ENCODE results near the gene CEP126. TPM values are rescaled to one million over a fixed set of nuclear protein-coding genes. Genes with fewer than 3 reads are reported as not detected.

Gene CEP126
- total RNA-seq, 2 experiments from 2014 or later: 0.96 to 1.2 TPM

DNA sequence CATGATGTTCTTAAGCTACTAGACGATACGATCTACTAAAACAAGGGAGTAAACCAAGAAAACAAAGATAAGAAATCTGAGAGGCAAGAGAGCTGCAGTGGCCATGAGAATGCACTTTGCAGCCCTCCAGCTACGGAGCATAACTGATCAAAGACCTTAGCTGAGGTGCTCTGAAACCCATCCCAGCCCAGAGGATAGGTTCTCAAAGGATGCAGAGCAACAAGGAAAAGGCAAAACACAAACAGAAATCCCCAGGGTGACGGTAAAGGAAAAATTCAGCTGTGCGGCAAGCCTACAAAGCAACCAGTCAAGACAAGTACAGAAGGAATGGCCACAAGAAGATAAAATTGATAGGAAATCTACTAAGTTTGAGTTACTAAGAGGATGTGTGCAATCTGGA, 99.9 kb downstream of the CEP126 start:
- DNase-seq (no peak), ATAC-seq (ENCODE audit: poor library complexity) (no peak)
- ChIA-PET CTCF (no interaction called here), POLR2A (no interaction called here)
- Mint-ChIP-seq H3K4me1 (ENCODE audit: low read depth) (no peaks in the 10 kb centered on the region), H3K27me3 (peaks cover 20% of the 10 kb centered on the region), H3K27ac (no peak overlapping the region), H3K36me3 (ENCODE audit: low read depth) (no peaks in the 10 kb centered on the region), H3K4me3 (no peak overlapping the region), H3K9me3 (no peaks in the 10 kb centered on the region)
- no peaks in the 10 kb centered on the region for H3K4me1 ChIP-seq (ENCODE audit: insufficient read depth, low read length)
- no peaks in the 10 kb centered on the region for H3K36me3 ChIP-seq (ENCODE audit: insufficient read depth, low read length)
- H3K9me3 ChIP-seq (ENCODE audit: control insufficient read depth in 1 of 2, insufficient read depth in 1 of 2, low read length in 2 of 2): no peaks in the 10 kb centered on the region
- intact Hi-C loops (cut with DNase I, micrococcal nuclease): no loop called here
- TF ChIP-seq, protein P1, sequence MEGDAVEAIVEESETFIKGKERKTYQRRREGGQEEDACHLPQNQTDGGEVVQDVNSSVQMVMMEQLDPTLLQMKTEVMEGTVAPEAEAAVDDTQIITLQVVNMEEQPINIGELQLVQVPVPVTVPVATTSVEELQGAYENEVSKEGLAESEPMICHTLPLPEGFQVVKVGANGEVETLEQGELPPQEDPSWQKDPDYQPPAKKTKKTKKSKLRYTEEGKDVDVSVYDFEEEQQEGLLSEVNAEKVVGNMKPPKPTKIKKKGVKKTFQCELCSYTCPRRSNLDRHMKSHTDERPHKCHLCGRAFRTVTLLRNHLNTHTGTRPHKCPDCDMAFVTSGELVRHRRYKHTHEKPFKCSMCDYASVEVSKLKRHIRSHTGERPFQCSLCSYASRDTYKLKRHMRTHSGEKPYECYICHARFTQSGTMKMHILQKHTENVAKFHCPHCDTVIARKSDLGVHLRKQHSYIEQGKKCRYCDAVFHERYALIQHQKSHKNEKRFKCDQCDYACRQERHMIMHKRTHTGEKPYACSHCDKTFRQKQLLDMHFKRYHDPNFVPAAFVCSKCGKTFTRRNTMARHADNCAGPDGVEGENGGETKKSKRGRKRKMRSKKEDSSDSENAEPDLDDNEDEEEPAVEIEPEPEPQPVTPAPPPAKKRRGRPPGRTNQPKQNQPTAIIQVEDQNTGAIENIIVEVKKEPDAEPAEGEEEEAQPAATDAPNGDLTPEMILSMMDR (IDR thresholded peaks at IDR 0.05): no peak
- no peak overlapping the region for H3K27ac ChIP-seq (ENCODE audit: low read depth in 1 of 2, low read length in 2 of 2)
- no peak overlapping the region for H3K4me3 ChIP-seq (ENCODE audit: low read length)
- peaks cover 0 to 4% of the 10 kb centered on the region in 2 experiments for H3K27me3 ChIP-seq (ENCODE audit: control insufficient read depth in 1 of 2, insufficient read depth in 2 of 2, low read length in 2 of 2)

- POLR2A ChIA-PET: no interaction called here
- H3K4me3 Mint-ChIP-seq: no peak overlapping the region
- CTCF ChIA-PET: interaction anchor here (0.6 to 1.0 kb wide), 2 partner anchors 9 to 31 kb away, joined by 3 read pairs; no protein-coding TSS in a partner anchor
These were observed 102.2 kb downstream of the CEP126 start for GRCh38 chr11:102017026-102017425.

DNA sequence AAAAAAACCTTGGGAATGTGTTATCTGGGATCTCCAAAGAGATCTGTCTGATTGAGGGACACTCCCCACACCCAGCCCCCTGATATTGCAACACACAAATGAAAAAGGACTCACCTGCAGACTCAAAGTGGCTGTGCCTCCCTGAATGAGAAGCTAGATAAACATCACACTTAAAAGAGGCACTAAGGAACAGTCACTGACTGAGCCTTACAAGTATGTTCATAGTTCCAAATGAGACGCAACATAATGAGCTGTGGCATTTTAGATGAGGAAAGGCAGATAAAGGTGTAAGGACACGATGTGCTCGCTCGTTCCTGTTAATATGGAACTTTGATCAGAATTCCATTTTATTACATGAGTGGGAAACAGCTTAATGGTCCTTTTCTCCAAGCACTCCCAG, 111.4 kb downstream of the CEP126 start:
- Histone ChIP-seq H3K4me3 (ENCODE audit: low read length) (no peak overlapping the region), H3K27ac (ENCODE audit: low read depth in 1 of 2, low read length in 2 of 2) (no peak overlapping the region), H3K9me3 (ENCODE audit: control insufficient read depth in 1 of 2, insufficient read depth in 1 of 2, low read length in 2 of 2) (no peaks in the 10 kb centered on the region), H3K36me3 (ENCODE audit: insufficient read depth, low read length) (no peaks in the 10 kb centered on the region), H3K4me1 (ENCODE audit: insufficient read depth, low read length) (no peaks in the 10 kb centered on the region), H3K27me3 (ENCODE audit: control insufficient read depth in 1 of 2, insufficient read depth in 2 of 2, low read length in 2 of 2) (peaks cover 0 to 6% of the 10 kb centered on the region in 2 experiments)
- Mint-ChIP-seq H3K4me3 (no peak overlapping the region), H3K9me3 (no peaks in the 10 kb centered on the region), H3K36me3 (ENCODE audit: low read depth) (no peaks in the 10 kb centered on the region), H3K27ac (no peak overlapping the region), H3K4me1 (ENCODE audit: low read depth) (no peaks in the 10 kb centered on the region), H3K27me3 (peaks cover 29% of the 10 kb centered on the region)
- TF ChIP-seq, protein P1 (IDR thresholded peaks at IDR 0.05): no peak
- CTCF ChIA-PET: no interaction called here
- DNase-seq (no peak), ATAC-seq (ENCODE audit: poor library complexity) (no peak)
- POLR2A ChIA-PET: interaction anchor here (0.9 kb wide), 1 partner anchor 31 kb away, joined by 4 read pairs; no protein-coding TSS in a partner anchor
- intact Hi-C loops (cut with DNase I, micrococcal nuclease): no loop called here

More at GRCh38 chr11:102017026-102017425, 102.2 kb downstream of the CEP126 start:
- ATAC-seq (ENCODE audit: poor library complexity): no peak
- DNase-seq: no peak
- TF ChIP-seq, protein P1 (IDR thresholded peaks at IDR 0.05): no peak
- Mint-ChIP-seq H3K27ac (no peak overlapping the region), H3K27me3 (peaks cover 16% of the 10 kb centered on the region), H3K36me3 (ENCODE audit: low read depth) (no peaks in the 10 kb centered on the region), H3K9me3 (no peaks in the 10 kb centered on the region), H3K4me1 (ENCODE audit: low read depth) (no peaks in the 10 kb centered on the region)
- Histone ChIP-seq H3K4me1 (ENCODE audit: insufficient read depth, low read length) (no peaks in the 10 kb centered on the region), H3K27me3 (ENCODE audit: control insufficient read depth in 1 of 2, insufficient read depth in 2 of 2, low read length in 2 of 2) (peaks cover 0 to 4% of the 10 kb centered on the region in 2 experiments), H3K9me3 (ENCODE audit: control insufficient read depth in 1 of 2, insufficient read depth in 1 of 2, low read length in 2 of 2) (no peaks in the 10 kb centered on the region), H3K4me3 (ENCODE audit: low read length) (no peak overlapping the region), H3K27ac (ENCODE audit: low read depth in 1 of 2, low read length in 2 of 2) (no peak overlapping the region), H3K36me3 (ENCODE audit: insufficient read depth, low read length) (no peaks in the 10 kb centered on the region)
- intact Hi-C loops (cut with DNase I, micrococcal nuclease): no loop called here

Data from CD4-positive, alpha-beta T cell (primary cell).